Stimulated activated CD8-positive, alpha-beta memory T cell treated with anti-CD3 and anti-CD28 coated beads, Interleukin-7, amount 100 ng/mL, for 1 hour (primary cell): Measurements from ENCODE around the gene KCNJ12.
"Not testable (repeated sequence)": the region's sequence is repeated elsewhere in the genome, so short reads cannot be mapped to it uniquely, and the experiment has no call there.

Source experiments
- DNase-seq, 2 donors: peaks; one replicate each; pipeline ENCODE4 v3.0.0-alpha.2; 2020; ENCODE audit warnings: low read depth in 2 of 2

Gene KCNJ12

DNA sequence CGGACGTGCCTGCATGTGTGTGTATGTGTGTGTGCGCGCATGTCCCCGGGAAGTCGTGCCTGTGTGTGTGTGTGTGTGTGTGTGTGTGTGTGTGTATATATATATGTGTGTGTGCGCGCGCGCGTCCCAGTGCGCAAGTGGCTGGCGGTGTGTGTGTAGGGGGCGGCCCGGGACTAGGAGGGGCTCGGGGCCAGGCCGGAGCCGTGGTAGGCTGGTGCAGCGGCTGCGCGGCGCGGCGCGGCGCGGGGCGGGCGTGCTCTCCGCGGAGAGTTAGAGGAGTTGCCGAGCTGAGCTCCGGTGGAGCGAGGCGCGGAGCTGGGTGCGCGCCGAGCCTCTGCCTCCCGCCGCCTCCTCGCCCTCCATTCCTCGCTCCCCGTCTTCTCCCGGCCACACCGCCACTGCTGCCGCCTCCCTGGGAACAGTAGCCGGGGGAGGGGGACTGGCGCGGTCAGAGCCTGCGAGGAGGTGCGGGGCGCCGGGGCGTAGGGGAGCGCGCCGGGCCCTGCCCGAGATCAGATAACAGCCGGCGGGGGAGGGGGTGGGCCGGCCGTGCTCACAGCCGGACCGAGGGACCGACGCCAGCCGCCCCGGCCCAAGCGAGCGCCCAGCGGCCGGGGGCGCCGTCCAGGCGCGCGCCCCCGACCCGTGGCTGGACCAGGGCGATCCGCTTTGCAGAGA is at the start of gene KCNJ12:
TSS of gene KCNJ12 (plus strand) at position 277 of the 678 bp plus-strand sequence. CDS start 38,986 bp downstream, outside the sequence.
- DNase-seq: no peak

- not testable (repeated sequence) for DNase-seq
Observed at GRCh38 chr17:21327921-21328320, 48.2 kb upstream of the KCNJ12 start.

- not testable (repeated sequence) for DNase-seq
Observed at GRCh38 chr17:21328778-21329177, 47.4 kb upstream of the KCNJ12 start.

GRCh38 chr17:21330436-21331160 is 45.6 kb upstream of the KCNJ12 start:
- DNase-seq: no peak

DNA sequence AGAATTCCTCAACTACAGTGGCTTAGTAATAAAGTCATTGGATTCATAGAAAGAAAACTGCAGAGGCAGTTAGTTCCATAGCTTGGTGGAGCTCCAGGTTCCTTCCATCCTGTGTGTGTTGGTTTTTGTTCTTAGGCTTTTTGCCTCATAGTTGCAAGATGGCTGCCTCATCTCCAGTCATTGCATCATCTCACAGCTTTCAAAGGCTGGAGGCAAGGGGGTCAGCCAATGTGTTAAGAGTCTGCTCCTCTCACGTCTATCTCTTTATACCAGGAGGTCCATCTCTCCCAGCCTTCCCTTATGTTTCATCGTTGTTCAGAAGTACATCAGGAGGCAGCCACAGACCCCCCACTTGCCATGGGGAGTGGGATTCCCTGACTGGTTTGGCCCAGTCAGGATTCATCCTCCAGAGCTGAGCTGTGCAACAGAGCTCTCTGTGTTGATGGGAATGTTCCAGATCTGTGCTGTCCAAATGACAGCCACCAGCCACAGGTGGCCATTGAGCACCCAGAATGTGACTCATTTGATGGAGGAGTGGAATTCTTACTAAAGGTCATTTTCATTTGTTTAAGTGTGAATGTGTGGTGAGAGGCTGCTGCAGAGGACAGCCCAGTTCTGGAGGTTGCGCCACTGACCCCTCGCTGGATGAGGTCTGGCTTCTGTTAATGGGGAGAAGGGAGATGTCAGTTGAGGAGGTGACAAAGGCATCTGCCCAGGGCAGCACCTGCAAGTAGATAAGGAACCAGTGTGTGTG is 39.4 kb upstream of the KCNJ12 start:
- DNase-seq: not testable (repeated sequence)

GRCh38 chr17:21337981-21338625 is 38.1 kb upstream of the KCNJ12 start:
- not testable (repeated sequence) for DNase-seq

- DNase-seq: no peak
Observed at GRCh38 chr17:21339011-21339410, 37.1 kb upstream of the KCNJ12 start.

- not testable (repeated sequence) for DNase-seq
Observed at GRCh38 chr17:21339571-21339970, 36.6 kb upstream of the KCNJ12 start.

DNA sequence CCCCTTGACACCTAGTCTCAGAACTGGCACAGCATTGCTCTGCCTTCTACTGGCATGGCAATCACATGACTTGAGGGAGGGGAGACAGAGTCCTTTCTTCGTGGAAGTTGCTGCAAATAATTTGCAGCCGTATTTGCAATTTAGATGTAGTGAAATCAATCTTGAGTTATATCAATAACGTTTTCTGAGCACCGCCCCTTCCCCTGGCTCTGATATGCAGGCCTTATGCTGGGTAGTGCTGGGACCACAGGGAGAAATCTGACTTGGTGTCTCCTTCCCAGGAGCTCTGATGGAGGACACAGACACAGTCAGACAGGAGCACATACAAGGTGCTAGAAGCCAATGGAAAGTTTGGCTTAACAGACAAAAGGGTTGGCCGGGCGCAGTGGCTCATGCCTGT is 35.8 kb upstream of the KCNJ12 start:
- DNase-seq: not testable (repeated sequence)

DNA sequence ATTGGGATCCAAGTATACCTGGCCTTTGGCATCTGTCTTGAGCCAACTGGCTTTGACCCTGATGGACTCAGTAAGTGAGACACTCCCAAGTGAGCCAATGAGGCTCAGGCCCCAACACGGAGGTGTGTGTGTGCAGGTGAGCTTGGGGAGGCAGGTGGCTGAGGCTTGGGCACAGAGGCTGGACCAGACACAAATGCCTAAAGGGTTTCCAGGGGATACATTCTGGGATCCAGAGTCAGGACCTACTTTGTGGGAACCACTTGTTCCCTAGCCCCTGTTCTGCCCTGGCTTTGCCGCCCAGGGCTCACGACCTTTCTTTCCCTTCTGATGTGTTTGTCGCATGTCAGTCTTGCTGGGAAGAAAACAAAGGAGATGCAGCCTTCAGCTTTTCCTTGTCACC is 34.9 kb upstream of the KCNJ12 start:
- DNase-seq: not testable (repeated sequence)

GRCh38 chr17:21341925-21342540 is 34.1 kb upstream of the KCNJ12 start:
- DNase-seq: not testable (repeated sequence)

- not testable (repeated sequence) for DNase-seq
Observed at GRCh38 chr17:21343061-21343949, 32.9 kb upstream of the KCNJ12 start.

- not testable (repeated sequence) for DNase-seq
Observed at GRCh38 chr17:21344801-21345200, 31.4 kb upstream of the KCNJ12 start.

GRCh38 chr17:21345236-21345635 is 30.9 kb upstream of the KCNJ12 start:
- DNase-seq: no peak

DNA sequence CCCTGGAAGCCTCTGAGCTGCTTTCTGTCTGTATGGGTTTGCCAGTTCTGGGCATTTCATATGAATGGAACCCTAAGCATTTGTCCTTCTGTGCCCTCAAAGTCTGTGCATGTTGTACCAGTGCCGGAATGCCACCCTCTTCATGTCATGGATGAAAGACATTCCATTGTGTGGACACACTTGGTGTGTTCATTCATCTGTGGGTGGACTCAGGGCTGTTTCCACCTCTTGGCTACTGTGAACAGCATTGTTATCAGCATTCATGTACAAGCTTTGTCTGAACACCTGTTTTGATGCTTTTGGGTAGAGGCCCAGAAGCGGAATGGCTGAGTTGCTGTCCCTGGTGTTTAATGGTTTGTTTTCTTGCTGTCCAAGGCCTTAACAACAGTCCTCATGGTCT is 30.1 kb upstream of the KCNJ12 start:
- not testable (repeated sequence) for DNase-seq

DNA sequence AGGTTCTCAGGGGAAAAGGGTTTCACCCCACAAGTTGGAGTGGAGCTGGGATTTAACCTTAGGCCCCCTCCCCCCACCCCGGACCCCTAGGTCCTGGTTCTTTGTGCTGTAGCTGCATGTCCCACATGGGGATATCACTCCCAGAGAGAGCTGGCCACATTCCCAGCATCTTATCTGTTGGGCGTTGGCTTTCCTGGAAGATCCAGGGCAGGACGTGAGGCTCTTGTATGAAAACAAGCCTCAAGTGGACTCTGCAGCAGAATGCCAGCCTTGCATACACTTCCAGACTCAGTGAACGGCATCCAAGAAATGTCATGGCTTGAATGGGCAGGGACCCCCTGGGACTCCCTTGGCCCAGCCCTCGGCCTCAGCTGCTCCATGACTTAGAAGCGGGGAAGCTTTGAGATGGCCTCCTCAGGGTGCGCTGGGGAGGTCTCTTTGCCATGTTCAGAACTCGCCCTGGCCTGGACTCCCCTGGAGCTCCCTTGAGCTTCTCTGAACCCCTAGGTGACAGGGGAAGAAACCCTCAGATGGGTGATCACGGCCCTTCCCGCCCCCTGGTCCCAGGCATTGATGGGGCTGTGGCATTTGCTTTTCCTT is 29.4 kb upstream of the KCNJ12 start:
- not testable (repeated sequence) for DNase-seq

DNA sequence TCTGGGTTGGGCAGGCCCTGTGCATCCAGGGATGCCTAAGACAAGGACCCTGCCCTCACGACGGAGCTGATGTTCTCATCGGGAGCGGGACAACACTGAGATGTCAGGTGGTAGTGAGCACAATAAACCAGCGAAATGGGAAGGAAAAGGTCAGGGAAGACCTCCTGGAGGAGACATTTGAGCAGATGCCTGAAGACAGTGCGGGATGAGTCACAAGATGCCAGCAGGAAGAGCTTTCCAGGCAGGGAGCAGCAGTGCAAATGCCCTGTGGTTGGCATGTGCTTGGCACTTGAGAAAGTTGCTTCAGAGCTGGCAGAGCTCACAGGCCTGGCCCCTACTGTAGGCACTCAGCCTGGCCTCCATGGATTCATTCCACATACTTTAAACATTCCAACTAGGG is 28.5 kb upstream of the KCNJ12 start:
- not testable (repeated sequence) for DNase-seq

GRCh38 chr17:21348081-21348925 is 27.9 kb upstream of the KCNJ12 start:
- DNase-seq: not testable (repeated sequence)

GRCh38 chr17:21348926-21349261 is 27.3 kb upstream of the KCNJ12 start:
- not testable (repeated sequence) for DNase-seq
